HepG2 (cell line): ENCODE results near the gene PKD2L1. TPM values are rescaled to one million over a fixed set of nuclear protein-coding genes. Genes with fewer than 3 reads are reported as not detected.
A peak's percentile ranks its signal among the peaks of the same experiment; 100 is the strongest.

Source experiments
- DPF2 ChIP-seq: sonication (generic); formaldehyde crosslinking; IDR thresholded peaks from 2 replicates; pipeline ENCODE4 v1.4.0; 2020; ENCODE audit warnings: mild to moderate bottlenecking, low read depth, missing genetic modification reagents, borderline replicate concordance
- EEA1 ChIP-seq: sonication (generic); formaldehyde crosslinking; IDR thresholded peaks from 2 replicates; pipeline ENCODE4 v1.5.1; 2020; ENCODE audit warnings: mild to moderate bottlenecking, missing genetic modification reagents, borderline replicate concordance
- GATA4 ChIP-seq: sonication (generic); IDR thresholded peaks from 2 replicates; pipeline ENCODE4 v1.6.1; 2016; ENCODE audit warnings: antibody characterized with exemption, low read depth, borderline replicate concordance
- PAF1 ChIP-seq: IDR thresholded peaks from 2 replicates; pipeline ENCODE4 v1.6.1; 2016; ENCODE audit warnings: missing genetic modification reagents, missing compliant biosample characterization
- TBX2 ChIP-seq: sonication (generic); formaldehyde crosslinking; IDR thresholded peaks from 2 replicates; pipeline ENCODE4 v1.5.0; 2020; ENCODE audit warnings: missing genetic modification reagents, mild to moderate bottlenecking, borderline replicate concordance
- TEAD2 ChIP-seq: sonication (generic); formaldehyde crosslinking; IDR thresholded peaks from 2 replicates; pipeline ENCODE4 v1.9.0; 2021; ENCODE audit warnings: missing genetic modification reagents
- ZBTB8A ChIP-seq: sonication (generic); formaldehyde crosslinking; IDR thresholded peaks from 2 replicates; pipeline ENCODE4 v1.4.0; 2020; ENCODE audit warnings: mild to moderate bottlenecking, low read depth, missing genetic modification reagents, borderline replicate concordance
- ZNF24 ChIP-seq: fragments of 450-650 bp; IDR thresholded peaks from 2 replicates; pipeline ENCODE4 v1.6.1; 2017; ENCODE audit warnings: antibody characterized with exemption, mild to moderate bottlenecking
- ZNF264 ChIP-seq: sonication (generic); formaldehyde crosslinking; IDR thresholded peaks from 2 replicates; pipeline ENCODE4 v1.4.0; 2020; ENCODE audit warnings: missing genetic modification reagents
- ZNF772 ChIP-seq: sonication (generic); formaldehyde crosslinking; IDR thresholded peaks from 2 replicates; pipeline ENCODE4 v1.5.0; 2020; ENCODE audit warnings: mild to moderate bottlenecking, missing genetic modification reagents
- polyA plus RNA-seq, 8 experiments: library from polyadenylated mRNA; depleted of rRNA in 3 of 8; stranded (reverse) in 7 of 8; unstranded in 1 of 8; fragments of >200 nt; fragmentation: Illumina TruSeq in 4 of 8; extraction: Trizol in 4 of 8; gene quantifications; 2 replicates each; pipeline versions ENCODE4 v1.2.1 to v1.2.3, GENCODE V29; 2011 to 2016; ENCODE audit warnings: low read depth in 4 of 8, missing spikeins in 1 of 8, mixed read lengths in 1 of 8; ENCODE audit not compliant: insufficient read depth in 1 of 8
- total RNA-seq, 5 experiments: library from RNA; depleted of rRNA; stranded (reverse); fragments of >200 nt; fragmentation: Illumina TruSeq; extraction: Trizol; gene quantifications; 2 replicates each; pipeline ENCODE4 v1.2.3, GENCODE V29; 2016; ENCODE audit warnings: low read depth in 1 of 5
- TF ChIP-seq, protein P1 (sequence below): sonication (generic); formaldehyde crosslinking; IDR thresholded peaks from 2 replicates; pipeline ENCODE4 v1.5.1; 2020; ENCODE audit warnings: missing genetic modification reagents, mild to moderate bottlenecking, borderline replicate concordance
- TF ChIP-seq, protein P2 (sequence below): sonication (generic); formaldehyde crosslinking; conservative IDR thresholded peaks from 2 replicates; pipeline ENCODE4 v1.4.0; 2020; ENCODE audit warnings: missing genetic modification reagents
- TF ChIP-seq, protein P3 (sequence below): fragments of 450-650 bp; IDR thresholded peaks from 2 replicates; pipeline ENCODE4 v1.6.1; 2016
- TF ChIP-seq, protein P4 (sequence below): sonication (generic); formaldehyde crosslinking; IDR thresholded peaks from 2 replicates; pipeline ENCODE4 v1.5.1; 2020; ENCODE audit warnings: missing genetic modification reagents, mild to moderate bottlenecking, borderline replicate concordance
- TF ChIP-seq, protein P5 (sequence below): sonication (generic); formaldehyde crosslinking; IDR thresholded peaks from 2 replicates; pipeline ENCODE4 v1.5.0; 2020; ENCODE audit warnings: mild to moderate bottlenecking, missing genetic modification reagents

Gene PKD2L1
- total and polyA plus RNA-seq, 2 of the 13 experiments (the other 11 are each of a cell fraction or from before 2014, with no cell fraction given) = 0.07 to 0.15 TPM

DNA sequence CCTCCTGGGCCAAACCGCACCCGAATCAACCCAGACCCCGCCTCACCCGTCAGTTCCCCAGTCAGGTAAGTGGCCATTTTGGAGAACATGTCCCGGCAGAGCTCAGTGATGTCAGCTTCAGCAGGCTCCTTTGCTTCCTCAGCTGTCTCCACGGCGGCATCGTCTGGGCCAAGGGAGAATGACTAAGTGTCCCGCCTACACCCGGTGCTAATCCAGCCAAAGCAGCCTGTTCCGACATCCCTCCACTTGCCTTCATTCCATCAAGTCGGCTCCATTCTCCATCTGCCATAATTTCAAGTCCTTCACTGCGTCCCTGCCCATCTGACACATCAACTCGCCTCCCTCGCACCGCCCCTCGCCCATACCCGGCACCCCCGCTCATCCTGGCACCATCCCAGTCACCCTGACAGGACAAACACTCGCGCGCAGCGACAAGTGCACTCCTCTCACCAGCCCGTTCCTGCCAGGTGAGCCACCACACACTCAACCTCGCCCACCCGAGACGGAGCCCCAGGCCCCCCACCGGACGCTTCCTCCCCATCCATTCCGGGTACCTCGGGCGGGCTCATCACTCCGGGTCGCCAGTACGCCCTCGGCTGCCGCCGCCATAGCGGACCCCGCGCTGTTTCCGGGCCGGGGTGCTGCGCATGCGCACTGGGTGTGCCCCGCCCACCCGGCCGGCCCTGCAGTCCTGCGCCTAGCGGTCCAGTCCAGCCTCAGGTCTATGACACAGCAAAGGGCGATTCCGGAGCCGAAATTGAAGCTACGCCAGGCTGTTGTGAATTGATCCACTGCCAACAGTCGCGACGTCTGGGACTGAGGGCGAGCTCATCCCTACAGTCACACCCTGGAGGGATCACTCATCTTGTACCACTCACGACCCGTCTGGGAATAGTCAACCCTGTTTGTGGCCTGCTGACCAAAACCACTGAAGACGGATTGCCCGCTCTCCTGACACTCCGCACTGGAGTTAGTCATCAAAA is 43.7 kb downstream of the PKD2L1 start, which contains the start of gene BLOC1S2 (continued):
- TF ChIP-seq, protein P1, sequence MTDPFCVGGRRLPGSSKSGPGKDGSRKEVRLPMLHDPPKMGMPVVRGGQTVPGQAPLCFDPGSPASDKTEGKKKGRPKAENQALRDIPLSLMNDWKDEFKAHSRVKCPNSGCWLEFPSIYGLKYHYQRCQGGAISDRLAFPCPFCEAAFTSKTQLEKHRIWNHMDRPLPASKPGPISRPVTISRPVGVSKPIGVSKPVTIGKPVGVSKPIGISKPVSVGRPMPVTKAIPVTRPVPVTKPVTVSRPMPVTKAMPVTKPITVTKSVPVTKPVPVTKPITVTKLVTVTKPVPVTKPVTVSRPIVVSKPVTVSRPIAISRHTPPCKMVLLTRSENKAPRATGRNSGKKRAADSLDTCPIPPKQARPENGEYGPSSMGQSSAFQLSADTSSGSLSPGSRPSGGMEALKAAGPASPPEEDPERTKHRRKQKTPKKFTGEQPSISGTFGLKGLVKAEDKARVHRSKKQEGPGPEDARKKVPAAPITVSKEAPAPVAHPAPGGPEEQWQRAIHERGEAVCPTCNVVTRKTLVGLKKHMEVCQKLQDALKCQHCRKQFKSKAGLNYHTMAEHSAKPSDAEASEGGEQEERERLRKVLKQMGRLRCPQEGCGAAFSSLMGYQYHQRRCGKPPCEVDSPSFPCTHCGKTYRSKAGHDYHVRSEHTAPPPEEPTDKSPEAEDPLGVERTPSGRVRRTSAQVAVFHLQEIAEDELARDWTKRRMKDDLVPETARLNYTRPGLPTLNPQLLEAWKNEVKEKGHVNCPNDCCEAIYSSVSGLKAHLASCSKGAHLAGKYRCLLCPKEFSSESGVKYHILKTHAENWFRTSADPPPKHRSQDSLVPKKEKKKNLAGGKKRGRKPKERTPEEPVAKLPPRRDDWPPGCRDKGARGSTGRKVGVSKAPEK = no peak
- TF ChIP-seq ZNF24 (no peak), TBX2 (CRISPR knock-in tag) (peak; percentile 76), ZBTB8A (CRISPR knock-in tag) (no peak), EEA1 (CRISPR knock-in tag) (peak; percentile 78; the same call in 1 of the 2 replicates), GATA4 (peak; percentile 78; the same call in 1 of the 2 replicates), DPF2 (no peak; the same call in 1 of the 2 replicates), PAF1 (CRISPR knock-in tag) (no peak), ZNF772 (peak; percentile 81), ZNF264 (peak; percentile 81), TEAD2 (CRISPR knock-in tag) (no peak)
- TF ChIP-seq, protein P2, sequence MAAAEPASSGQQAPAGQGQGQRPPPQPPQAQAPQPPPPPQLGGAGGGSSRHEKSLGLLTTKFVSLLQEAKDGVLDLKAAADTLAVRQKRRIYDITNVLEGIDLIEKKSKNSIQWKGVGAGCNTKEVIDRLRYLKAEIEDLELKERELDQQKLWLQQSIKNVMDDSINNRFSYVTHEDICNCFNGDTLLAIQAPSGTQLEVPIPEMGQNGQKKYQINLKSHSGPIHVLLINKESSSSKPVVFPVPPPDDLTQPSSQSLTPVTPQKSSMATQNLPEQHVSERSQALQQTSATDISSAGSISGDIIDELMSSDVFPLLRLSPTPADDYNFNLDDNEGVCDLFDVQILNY (CRISPR knock-in tag) = no peak
- TF ChIP-seq, protein P3, sequence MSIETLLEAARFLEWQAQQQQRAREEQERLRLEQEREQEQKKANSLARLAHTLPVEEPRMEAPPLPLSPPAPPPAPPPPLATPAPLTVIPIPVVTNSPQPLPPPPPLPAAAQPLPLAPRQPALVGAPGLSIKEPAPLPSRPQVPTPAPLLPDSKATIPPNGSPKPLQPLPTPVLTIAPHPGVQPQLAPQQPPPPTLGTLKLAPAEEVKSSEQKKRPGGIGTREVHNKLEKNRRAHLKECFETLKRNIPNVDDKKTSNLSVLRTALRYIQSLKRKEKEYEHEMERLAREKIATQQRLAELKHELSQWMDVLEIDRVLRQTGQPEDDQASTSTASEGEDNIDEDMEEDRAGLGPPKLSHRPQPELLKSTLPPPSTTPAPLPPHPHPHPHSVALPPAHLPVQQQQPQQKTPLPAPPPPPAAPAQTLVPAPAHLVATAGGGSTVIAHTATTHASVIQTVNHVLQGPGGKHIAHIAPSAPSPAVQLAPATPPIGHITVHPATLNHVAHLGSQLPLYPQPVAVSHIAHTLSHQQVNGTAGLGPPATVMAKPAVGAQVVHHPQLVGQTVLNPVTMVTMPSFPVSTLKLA = no peak; the same call in 1 of the 2 replicates
- TF ChIP-seq, protein P4, sequence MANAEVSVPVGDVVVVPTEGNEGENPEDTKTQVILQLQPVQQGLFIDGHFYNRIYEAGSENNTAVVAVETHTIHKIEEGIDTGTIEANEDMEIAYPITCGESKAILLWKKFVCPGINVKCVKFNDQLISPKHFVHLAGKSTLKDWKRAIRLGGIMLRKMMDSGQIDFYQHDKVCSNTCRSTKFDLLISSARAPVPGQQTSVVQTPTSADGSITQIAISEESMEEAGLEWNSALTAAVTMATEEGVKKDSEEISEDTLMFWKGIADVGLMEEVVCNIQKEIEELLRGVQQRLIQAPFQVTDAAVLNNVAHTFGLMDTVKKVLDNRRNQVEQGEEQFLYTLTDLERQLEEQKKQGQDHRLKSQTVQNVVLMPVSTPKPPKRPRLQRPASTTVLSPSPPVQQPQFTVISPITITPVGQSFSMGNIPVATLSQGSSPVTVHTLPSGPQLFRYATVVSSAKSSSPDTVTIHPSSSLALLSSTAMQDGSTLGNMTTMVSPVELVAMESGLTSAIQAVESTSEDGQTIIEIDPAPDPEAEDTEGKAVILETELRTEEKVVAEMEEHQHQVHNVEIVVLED (CRISPR knock-in tag) = peak; percentile 47; the same call in 1 of the 2 replicates
- TF ChIP-seq, protein P5, sequence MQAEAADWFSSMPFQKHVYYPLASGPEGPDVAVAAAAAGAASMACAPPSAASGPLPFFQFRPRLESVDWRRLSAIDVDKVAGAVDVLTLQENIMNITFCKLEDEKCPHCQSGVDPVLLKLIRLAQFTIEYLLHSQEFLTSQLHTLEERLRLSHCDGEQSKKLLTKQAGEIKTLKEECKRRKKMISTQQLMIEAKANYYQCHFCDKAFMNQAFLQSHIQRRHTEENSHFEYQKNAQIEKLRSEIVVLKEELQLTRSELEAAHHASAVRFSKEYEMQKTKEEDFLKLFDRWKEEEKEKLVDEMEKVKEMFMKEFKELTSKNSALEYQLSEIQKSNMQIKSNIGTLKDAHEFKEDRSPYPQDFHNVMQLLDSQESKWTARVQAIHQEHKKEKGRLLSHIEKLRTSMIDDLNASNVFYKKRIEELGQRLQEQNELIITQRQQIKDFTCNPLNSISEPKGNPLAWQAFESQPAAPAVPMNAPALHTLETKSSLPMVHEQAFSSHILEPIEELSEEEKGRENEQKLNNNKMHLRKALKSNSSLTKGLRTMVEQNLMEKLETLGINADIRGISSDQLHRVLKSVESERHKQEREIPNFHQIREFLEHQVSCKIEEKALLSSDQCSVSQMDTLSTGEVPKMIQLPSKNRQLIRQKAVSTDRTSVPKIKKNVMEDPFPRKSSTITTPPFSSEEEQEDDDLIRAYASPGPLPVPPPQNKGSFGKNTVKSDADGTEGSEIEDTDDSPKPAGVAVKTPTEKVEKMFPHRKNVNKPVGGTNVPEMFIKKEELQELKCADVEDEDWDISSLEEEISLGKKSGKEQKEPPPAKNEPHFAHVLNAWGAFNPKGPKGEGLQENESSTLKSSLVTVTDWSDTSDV = peak; percentile 81; the same call in 1 of the 2 replicates
